GM19193 (cell line): ENCODE results near the gene HAL.

Source experiments
- POLR2A ChIP-seq: IDR thresholded peaks from 4 replicates; pipeline ENCODE4 v1.6.1; 2011; ENCODE audit not compliant: insufficient read depth, insufficient read length; ENCODE audit errors: extremely low read depth

The HAL gene

DNA sequence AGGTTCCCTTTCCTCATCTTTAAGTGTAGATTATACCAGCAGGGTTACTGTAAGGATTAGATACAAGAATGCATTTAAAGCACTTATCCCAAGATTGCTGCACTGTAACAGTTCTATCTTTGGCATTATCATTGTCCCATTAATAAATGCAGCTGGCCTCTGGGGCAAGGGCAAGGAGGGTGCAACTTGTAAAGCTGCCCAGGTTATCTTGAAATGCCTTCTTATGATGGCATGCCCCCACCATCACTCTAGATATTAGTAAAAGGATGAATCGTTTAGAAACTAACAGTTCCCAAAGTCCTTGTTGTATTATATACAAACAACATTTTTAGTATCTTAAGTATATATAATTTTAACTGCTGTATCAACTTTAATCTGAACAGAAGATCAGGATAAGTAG, 32.4 kb upstream of the HAL start:
- TF ChIP-seq POLR2A = no peak

- TF ChIP-seq POLR2A = no peak
Measured at GRCh38 chr12:96026331-96026730, 30.2 kb upstream of the HAL start.

DNA sequence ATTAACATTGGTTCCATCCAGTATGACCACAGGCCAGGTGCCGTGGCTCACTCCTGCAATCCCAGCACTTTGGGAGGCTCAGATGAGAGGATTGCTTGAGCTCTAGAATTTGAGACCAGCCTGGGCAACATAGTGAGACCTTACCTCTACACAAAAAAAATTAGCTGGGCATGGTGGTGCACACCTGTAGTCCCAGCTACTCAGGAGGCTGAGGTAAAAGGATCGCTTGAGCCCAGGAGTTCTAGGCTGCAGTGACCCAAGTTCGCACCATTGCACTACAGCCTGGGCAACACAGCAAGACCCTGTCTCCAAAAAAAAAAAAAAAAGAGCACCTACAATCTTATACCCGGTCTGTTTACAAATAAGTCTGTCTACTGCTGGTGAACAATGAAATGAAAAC, 29.4 kb upstream of the HAL start:
- no peak for TF ChIP-seq POLR2A

GRCh38 chr12:96020314-96021003, 24.3 kb upstream of the HAL start:
- TF ChIP-seq POLR2A = no peak

GRCh38 chr12:96015672-96016071, 19.5 kb upstream of the HAL start:
- no peak for TF ChIP-seq POLR2A

DNA sequence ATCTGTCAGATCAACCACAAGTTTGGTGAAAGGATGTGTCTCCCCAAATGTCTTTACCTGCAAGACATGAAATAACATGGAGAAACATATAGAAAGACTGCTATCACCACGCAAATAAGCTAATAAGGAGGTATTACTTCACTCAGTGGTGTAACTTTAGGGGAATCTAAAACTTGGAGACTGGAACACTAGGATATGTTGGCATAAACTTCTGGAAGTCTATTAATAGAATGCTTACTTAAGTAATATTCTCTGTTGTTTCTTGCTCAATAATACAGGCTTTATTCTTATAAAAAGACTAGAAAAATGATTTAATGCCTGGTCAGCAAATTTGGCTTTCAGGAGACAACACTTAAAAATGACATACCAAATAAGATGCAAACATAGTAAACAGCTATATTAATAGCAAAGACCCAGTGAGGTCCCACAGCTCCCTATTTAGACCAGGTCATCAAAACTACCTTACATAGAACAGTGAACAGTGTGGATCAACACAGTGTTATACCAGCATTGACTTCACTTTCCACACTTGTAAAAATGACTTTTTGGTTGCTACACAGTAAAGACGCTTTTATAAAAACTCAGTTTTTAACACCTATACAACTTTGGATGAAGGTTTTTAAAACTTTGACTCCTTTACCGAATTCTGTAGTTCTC, 18.9 kb upstream of the HAL start:
- no peak for TF ChIP-seq POLR2A

DNA sequence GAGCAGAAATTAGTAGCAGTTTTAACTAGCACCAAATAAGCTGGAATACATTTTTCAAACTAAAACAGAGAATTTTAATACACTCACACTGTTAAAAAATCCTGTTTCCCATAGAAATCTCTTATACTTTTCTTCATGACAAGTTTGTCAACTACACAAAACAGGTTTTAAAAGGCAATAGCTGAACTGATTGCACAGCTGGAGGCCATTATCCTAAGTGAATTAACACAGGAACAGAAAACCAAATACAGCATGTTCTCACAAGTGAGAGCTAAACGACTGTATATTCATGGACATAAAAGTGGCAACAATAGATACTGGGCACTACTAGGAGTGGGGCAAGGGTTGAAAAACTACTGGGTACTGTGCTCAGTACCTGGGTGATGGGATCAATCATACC, 11.6 kb upstream of the HAL start:
- TF ChIP-seq POLR2A = no peak

DNA sequence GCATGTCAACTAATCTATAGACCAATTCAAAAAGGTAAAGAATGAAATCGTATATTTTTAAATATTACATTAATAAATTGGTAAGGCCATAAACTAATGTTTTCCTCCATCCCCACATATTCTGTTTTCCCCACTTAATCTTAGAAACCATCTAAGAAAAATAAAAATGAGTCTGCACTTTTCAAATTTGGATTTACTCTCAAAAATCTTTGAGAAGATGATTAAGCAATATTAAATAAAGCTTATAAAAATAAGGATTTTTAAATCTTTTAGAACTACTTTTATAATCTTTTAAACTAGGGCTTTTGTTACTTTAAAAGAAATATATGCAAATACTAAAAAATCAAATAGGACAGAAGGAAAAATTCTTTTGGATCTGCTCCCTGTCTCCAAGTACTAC, 10.6 kb upstream of the HAL start:
- TF ChIP-seq POLR2A = no peak

DNA sequence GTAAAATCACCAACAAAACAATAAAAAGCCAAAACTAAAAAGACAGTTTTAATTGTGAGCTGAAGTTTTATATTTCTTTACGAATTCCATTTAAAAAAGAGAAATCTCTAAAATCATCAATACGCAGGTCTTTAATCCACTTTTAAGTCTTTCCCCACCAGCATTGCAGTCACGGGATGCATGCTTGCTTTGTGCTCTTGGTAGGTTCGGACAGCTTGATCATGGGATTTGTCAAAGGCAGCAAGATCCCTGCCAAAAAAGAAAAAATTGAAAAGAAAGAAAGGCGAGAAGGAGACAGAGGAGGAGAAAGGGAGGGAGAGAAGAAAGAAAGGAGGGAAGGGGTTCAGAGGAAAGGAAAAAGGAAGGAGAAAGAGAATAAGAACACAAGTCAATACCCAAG, 4.7 kb upstream of the HAL start:
- no peak for TF ChIP-seq POLR2A

- no peak for TF ChIP-seq POLR2A
Measured at GRCh38 chr12:95999484-95999883, 3.3 kb upstream of the HAL start.

GRCh38 chr12:95998611-95999286, 2.6 kb upstream of the HAL start:
- no peak for TF ChIP-seq POLR2A

DNA sequence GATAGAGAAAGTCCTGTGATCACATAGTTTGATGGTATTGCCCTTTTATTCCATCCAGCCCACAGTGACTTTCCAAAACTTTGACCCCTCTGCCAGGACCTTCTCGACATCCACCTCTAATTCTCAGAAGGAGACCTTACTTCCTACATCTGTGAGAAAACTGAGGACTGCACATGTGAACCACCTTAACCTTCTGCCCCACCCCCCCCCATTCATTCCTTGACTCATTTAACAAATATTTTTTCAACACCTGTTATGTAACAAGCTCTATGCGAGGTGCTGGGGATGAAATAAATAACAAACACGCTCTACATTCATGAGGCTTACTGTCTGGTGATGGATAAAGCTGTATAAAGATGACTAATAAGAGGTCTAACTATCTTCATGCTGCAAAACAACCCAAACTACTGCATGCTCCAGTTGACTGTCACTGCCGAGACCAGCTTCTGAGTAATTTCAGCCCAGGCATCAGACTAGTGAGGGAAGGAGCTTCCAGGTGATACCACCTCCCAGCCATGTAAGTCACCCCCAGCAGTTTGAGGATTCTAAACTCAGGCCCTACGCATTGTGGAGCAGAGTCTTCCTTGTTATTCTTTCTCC, 1.9 kb upstream of the HAL start:
- no peak for TF ChIP-seq POLR2A

GRCh38 chr12:95997276-95997675, 1.1 kb upstream of the HAL start:
- no peak for TF ChIP-seq POLR2A

DNA sequence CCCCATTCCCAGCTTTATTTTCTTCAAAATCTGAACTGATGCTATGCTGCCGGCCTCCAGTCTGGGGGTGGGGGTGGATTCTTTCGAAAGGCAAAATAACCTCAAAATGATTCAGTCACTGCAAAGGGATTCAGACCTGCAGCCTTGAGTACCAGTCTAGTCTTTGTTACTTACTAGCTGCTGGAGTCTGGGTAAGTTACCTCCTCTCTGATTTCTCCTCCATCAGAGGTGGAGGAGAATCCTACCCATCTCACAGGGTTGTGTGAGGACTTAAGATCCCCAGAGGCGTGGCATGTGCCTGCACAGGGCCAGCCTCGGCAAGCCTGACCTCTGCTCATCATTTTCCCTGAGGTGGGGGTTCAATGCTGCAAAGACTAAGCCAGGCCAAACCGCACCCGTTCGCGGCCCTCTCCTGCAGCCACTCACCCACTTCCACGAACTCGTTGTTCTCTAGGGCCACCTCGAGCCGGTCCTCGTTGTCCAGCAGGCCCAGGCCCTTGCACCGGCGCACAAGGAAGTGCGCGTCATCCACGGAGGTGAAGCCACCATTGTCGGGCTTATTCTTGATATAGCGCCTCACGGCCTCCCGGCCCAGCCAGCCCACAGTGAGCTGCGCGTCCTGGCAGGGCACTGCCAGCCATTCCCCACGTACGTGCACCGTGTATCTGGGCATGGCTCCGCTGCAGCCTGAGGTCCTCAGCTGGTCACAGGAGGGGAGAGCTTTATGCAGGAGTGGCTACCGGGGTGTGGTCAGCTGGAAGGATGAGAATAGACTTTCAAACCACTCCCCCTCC, 709 bp downstream of the HAL start:
- no peak for TF ChIP-seq POLR2A

GRCh38 chr12:95994476-95994875, 1.7 kb downstream of the HAL start:
- TF ChIP-seq POLR2A = no peak

DNA sequence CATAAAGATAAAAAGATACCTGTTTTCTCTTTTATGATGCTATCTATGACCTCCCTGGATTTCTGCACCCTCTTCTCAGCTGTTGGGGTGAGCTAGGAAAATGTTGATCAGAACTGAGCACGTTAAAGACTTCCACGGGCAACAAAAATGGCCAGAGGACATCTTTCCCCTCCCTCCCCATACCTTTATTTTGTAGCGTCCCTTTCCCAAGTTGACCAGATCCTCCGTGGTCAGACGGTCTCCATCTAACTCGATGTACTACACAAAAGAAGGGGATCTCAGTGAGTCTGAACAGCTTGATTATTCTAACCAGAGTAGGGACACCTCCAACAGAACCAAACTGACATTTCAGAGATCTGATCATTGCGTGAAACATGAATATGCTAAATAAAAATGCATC, 2.2 kb downstream of the HAL start:
- no peak for TF ChIP-seq POLR2A

DNA sequence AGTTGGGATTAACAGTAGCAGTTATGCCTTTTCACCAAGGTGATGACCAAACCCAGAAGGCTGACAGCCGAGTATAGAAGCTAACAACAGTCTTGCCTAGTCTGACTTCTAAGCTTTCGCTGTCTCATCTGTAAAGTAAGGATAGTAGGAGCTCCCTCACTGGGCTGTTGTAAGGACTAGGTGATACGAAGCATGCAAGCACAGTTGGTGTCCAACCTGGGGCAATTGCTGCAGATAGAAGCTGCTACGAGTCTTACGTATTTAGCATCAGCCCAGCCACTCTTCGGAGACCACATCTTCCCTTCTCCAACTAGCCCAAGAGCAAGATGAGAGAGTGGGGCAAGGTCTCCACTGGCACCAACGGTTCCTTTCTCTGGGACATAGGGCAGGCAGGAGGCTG, 6.0 kb downstream of the HAL start:
- no peak for TF ChIP-seq POLR2A
